ENCODE results near the gene RRP36. TPM values are rescaled to one million over a fixed set of nuclear protein-coding genes. Genes with fewer than 3 reads are reported as not detected.

Gene RRP36
- total and polyA plus RNA-seq, 2 of the 8 experiments (the other 6 are each of a cell fraction or from before 2014, with no cell fraction given): 33.9 to 92.3 TPM

DNA sequence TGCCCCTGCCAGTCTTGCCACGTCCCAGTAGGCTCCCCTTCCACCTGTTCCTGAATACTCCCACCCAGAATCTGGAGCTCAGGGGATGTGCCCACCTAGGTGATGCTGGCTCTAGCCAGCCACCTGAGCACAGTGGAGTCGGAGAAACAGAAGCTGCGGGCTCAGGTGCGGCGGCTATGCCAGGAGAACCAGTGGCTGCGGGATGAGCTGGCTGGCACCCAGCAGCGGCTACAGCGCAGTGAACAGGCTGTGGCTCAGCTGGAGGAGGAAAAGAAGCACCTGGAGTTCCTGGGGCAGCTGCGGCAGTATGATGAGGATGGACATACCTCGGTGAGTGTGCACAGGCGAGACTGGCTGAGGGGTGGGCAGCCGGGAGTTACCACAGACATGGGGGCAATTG lies 41.4 kb downstream of the RRP36 start:
- peaks cover 6 to 13% of the 10 kb centered on the region in 2 experiments; a peak in 3 of 4 replicates for H3K79me2 ChIP-seq (ENCODE audit: control insufficient read depth in 1 of 2, insufficient read depth in 2 of 2, low read length in 2 of 2)
- peaks cover 10% of the 10 kb centered on the region; the same call in 1 of the 2 replicates for H3K23me2 ChIP-seq (ENCODE audit: low read depth, low read length)
- no peak overlapping the region for H2BK5ac ChIP-seq (ENCODE audit: low read depth, low read length)
- H4K5ac ChIP-seq (ENCODE audit: insufficient read length, low read depth, low read length): no peak overlapping the region
- H3K27me3 ChIP-seq (replicated peaks in 1 of 4; ENCODE audit: control insufficient read depth in 3 of 4, extremely low read depth in 1 of 4, insufficient read depth in 3 of 4, low read length in 3 of 4): no peaks in the 10 kb centered on the region
- no peak overlapping the region for H3K9ac ChIP-seq (replicated peaks in 1 of 4; ENCODE audit: extremely low read depth in 1 of 4, low read depth in 3 of 4, low read length in 3 of 4)
- FAIRE-seq (no peak), DNase-seq (ENCODE audit: low read depth in 1 of 2, low spot score in 2 of 2) (no peak)
- H3K79me1 ChIP-seq (ENCODE audit: low read depth, low read length): peaks cover 10% of the 10 kb centered on the region
- H2BK12ac ChIP-seq (ENCODE audit: low read depth, low read length): no peak overlapping the region
- no peak overlapping the region for H4K8ac ChIP-seq (ENCODE audit: extremely low read depth, insufficient read depth, low read length)
- H3K4me1 ChIP-seq (replicated peaks in 1 of 4; ENCODE audit: control insufficient read depth in 3 of 4, insufficient read depth in 4 of 4, low read length in 3 of 4): peaks cover 4 to 10% (median 5%) of the 10 kb centered on the region in 4 experiments; a peak in 5 of 7 replicates
- H2BK15ac ChIP-seq (ENCODE audit: low read length): no peak overlapping the region
- POLR2A ChIA-PET (ENCODE audit: partially characterized antibody): interaction anchor here (0.6 to 3.2 kb wide), 3 partner anchors 11 to 889 kb away, joined by 3 to 17 read pairs (median 3); partner anchors contain the start of gene PTK7
- H3K27ac ChIP-seq (ENCODE audit: low read depth, low read length): no peak overlapping the region
- no peak overlapping the region for H4K91ac ChIP-seq (replicated peaks; ENCODE audit: insufficient read length, low read length)
- no peak overlapping the region for H3K23ac ChIP-seq (ENCODE audit: insufficient read length)
- no peak overlapping the region for H2AFZ ChIP-seq (ENCODE audit: low read length)
- H3K18ac ChIP-seq (ENCODE audit: extremely low read depth, low read length): no peak overlapping the region
- H3K36me3 ChIP-seq (ENCODE audit: control insufficient read depth in 2 of 4, insufficient read depth in 4 of 4, low read length in 3 of 4): peaks cover 0 to 2% (median under 1%) of the 10 kb centered on the region in 4 experiments; a peak in 4 of 8 replicates
- H3K9me3 ChIP-seq (ENCODE audit: insufficient read depth in 2 of 2, low read depth in 1 of 2, low read length in 1 of 2): no peaks in the 10 kb centered on the region
- H3K56ac ChIP-seq (replicated peaks; ENCODE audit: insufficient read length, low read depth, low read length): no peak overlapping the region
- H3K4me3 ChIP-seq (ENCODE audit: extremely low read depth in 1 of 4, insufficient read depth in 2 of 4, low read depth in 3 of 4, low read length in 4 of 4): no peak overlapping the region
- WGBS, 2 experiments (ENCODE audit: extremely low coverage in 1 of 2, insufficient coverage in 1 of 2, insufficient read length in 1 of 2, insufficient replicate concordance in 2 of 2, low coverage in 1 of 2, low lambda C conversion rate in 2 of 2, missing lambda C conversion rate in 1 of 2): 93% methylated on average over 12 of the region's 12 CpGs; no CpG with 5 or more reads in 1 of the 2 experiments
- H2BK20ac ChIP-seq (ENCODE audit: low read length): no peak overlapping the region
- H3K4me2 ChIP-seq (ENCODE audit: insufficient read depth in 1 of 2, low read depth in 2 of 2, low read length in 2 of 2): no peak overlapping the region
- no peaks in the 10 kb centered on the region for H4K20me1 ChIP-seq (replicated peaks in 1 of 2; ENCODE audit: control insufficient read depth in 1 of 2, insufficient read depth in 2 of 2, low read length in 2 of 2)
- CTCF ChIA-PET (ENCODE audit: partially characterized antibody): interaction anchor here (0.7 to 5.9 kb wide), 4 partner anchors 9 to 80 kb away, joined by 3 to 30 read pairs (median 4); no protein-coding TSS in a partner anchor
- no peak overlapping the region for H3K14ac ChIP-seq (ENCODE audit: insufficient read length)
- no peak overlapping the region for H3K4ac ChIP-seq (replicated peaks; ENCODE audit: insufficient read length, low read depth, low read length)
- no peak overlapping the region for H2BK120ac ChIP-seq (replicated peaks; ENCODE audit: low read depth, low read length)
- no peak overlapping the region for H2AK5ac ChIP-seq (ENCODE audit: low read depth, low read length)
- TF ChIP-seq SUZ12 (IDR thresholded peaks at IDR 0.05; ENCODE audit: low read length) (no peak), TAF7 (optimal IDR thresholded peaks at IDR 0.05; ENCODE audit: borderline replicate concordance, low read depth, low read length) (no peak), ZNF274 (IDR thresholded peaks at IDR 0.05; ENCODE audit: borderline replicate concordance, extremely low read depth, low read length) (no peak), BACH1 (IDR thresholded peaks at IDR 0.05; ENCODE audit: low read length) (no peak), BRCA1 (IDR thresholded peaks at IDR 0.05; ENCODE audit: low read depth, low read length) (no peak), TCF12 (IDR thresholded peaks at IDR 0.05; ENCODE audit: low read depth, low read length) (no peak), KDM4A (IDR thresholded peaks at IDR 0.05; ENCODE audit: low read depth, low read length, severe bottlenecking) (no peak), MAX (IDR thresholded peaks at IDR 0.05) (no peak), JUN (IDR thresholded peaks at IDR 0.05; ENCODE audit: low read depth, low read length) (no peak), HDAC2 (IDR thresholded peaks at IDR 0.05; ENCODE audit: borderline replicate concordance in 1 of 2, low read depth in 2 of 2, low read length in 2 of 2) (no peak), ATF3 (IDR thresholded peaks at IDR 0.05; ENCODE audit: insufficient read depth, low read depth, low read length) (no peak)
- TF ChIP-seq, protein P1, sequence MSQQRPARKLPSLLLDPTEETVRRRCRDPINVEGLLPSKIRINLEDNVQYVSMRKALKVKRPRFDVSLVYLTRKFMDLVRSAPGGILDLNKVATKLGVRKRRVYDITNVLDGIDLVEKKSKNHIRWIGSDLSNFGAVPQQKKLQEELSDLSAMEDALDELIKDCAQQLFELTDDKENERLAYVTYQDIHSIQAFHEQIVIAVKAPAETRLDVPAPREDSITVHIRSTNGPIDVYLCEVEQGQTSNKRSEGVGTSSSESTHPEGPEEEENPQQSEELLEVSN (IDR thresholded peaks at IDR 0.05): no peak
